A673 (cell line): ENCODE data around the gene SRSF2. TPM values are rescaled to one million over a fixed set of nuclear protein-coding genes. Genes with fewer than 3 reads are reported as not detected.

ENCODE experiments used
- BruUV-seq: library from RNA; stranded (reverse); fragments of 400-500 nt; replicated peaks from 2 replicates; lab custom pipeline; 2021; lab: Mats Ljungman, UMichigan
- CTCF ChIA-PET: fragments of 300-600 bp; sonication (Branson Sonifier 250); formaldehyde crosslinking; loops from one replicate; lab custom pipeline; 2022; ENCODE audit warnings: antibody characterized with exemption; lab: Charles Lee
- POLR2A ChIA-PET: fragments of 300-600 bp; sonication (Branson Sonifier 250); formaldehyde crosslinking; loops from one replicate; lab custom pipeline; 2022; ENCODE audit warnings: antibody characterized with exemption; ENCODE audit not compliant: low non-redundant PET; lab: Charles Lee
- DNase-seq: peaks from one replicate; pipeline ENCODE4 v3.0.0-alpha.2; 2015; ENCODE audit warnings: low spot score
- H3K27ac ChIP-seq: fragments of 200-600 bp; sonication (generic); 2 replicates; pipeline ENCODE4 v1.5.1; 2016; ENCODE audit warnings: mixed run types, low read depth, mild to moderate bottlenecking, mixed read lengths, antibody characterized with exemption, low read length; ENCODE audit not compliant: poor library complexity, severe bottlenecking
- H3K27me3 ChIP-seq: fragments of 200-600 bp; sonication (generic); replicated peaks from 2 replicates; pipeline ENCODE4 v1.6.1; 2017; ENCODE audit warnings: mixed run types, low read depth, mild to moderate bottlenecking, mixed read lengths, antibody characterized with exemption, low read length; ENCODE audit not compliant: insufficient read depth, poor library complexity
- H3K36me3 ChIP-seq: fragments of 200-600 bp; sonication (generic); 2 replicates; pipeline ENCODE4 v1.6.1; 2016; ENCODE audit warnings: mixed run types, mild to moderate bottlenecking, mixed read lengths, antibody characterized with exemption, low read length; ENCODE audit not compliant: insufficient read depth, poor library complexity, severe bottlenecking
- H3K4me1 ChIP-seq: fragments of 200-600 bp; sonication (generic); 2 replicates; pipeline ENCODE4 v1.6.1; 2017; ENCODE audit warnings: mixed run types, mild to moderate bottlenecking, mixed read lengths, antibody characterized with exemption, low read length; ENCODE audit not compliant: insufficient read depth, poor library complexity, severe bottlenecking
- H3K4me3 ChIP-seq: fragments of 200-600 bp; sonication (generic); 2 replicates; pipeline ENCODE4 v1.5.1; 2016; ENCODE audit warnings: low read depth, mixed run types, mild to moderate bottlenecking, mixed read lengths, low read length; ENCODE audit not compliant: poor library complexity, severe bottlenecking
- H3K9me3 ChIP-seq: fragments of 200-600 bp; sonication (generic); 2 replicates; pipeline ENCODE4 v1.6.1; 2016; ENCODE audit warnings: mixed run types, low read depth, mild to moderate bottlenecking, mixed read lengths, antibody characterized with exemption, low read length; ENCODE audit not compliant: poor library complexity, severe bottlenecking
- CTCF ChIP-seq: fragments of 300-800, 200-600 bp; sonication (generic); conservative IDR thresholded peaks from 2 replicates; pipeline ENCODE4 v1.5.1; 2017; ENCODE audit warnings: low read depth, mild to moderate bottlenecking, antibody characterized with exemption, low read length, moderate library complexity, mixed read lengths
- EZH2 ChIP-seq: fragments of 200-600 bp; sonication (generic); IDR thresholded peaks from 2 replicates; pipeline ENCODE4 v1.6.1; 2017; ENCODE audit warnings: borderline replicate concordance, low read depth, mild to moderate bottlenecking, mixed read lengths, antibody characterized with exemption, low read length; ENCODE audit not compliant: poor library complexity, severe bottlenecking
- intact Hi-C: fragments of 100-400 bp; cut with micrococcal nuclease; formaldehyde crosslinking; loops from one replicate; pipeline ENCODE4 v1.10.0; 2022; ENCODE audit not compliant: unreplicated experiment
- total RNA-seq: library from RNA; stranded (reverse); gene quantifications from 2 replicates; pipeline ENCODE4 v1.2.3, GENCODE V29; 2021

Gene SRSF2
- total RNA-seq, 1 experiment from 2014 or later = 406 TPM

GRCh38 chr17:76727745-76728456 lies 9.2 kb downstream of the SRSF2 start:
- no TSS peak for BruUV-seq
- Histone ChIP-seq H3K27me3 (no peaks in the 10 kb centered on the region), H3K4me3 (peak overlapping the region; percentile 98), H3K27ac (peak overlapping the region; percentile 99), H3K36me3 (peaks cover 52% of the 10 kb centered on the region), H3K9me3 (no peaks in the 10 kb centered on the region), H3K4me1 (peaks cover 18% of the 10 kb centered on the region)
- no peak for DNase-seq
- POLR2A ChIA-PET = interaction anchor here (1.2 kb wide), 1 partner anchor 9 kb away, joined by 3 read pairs; no protein-coding TSS in a partner anchor
- CTCF ChIA-PET = no interaction called here
- intact Hi-C loops = no loop called here
- TF ChIP-seq CTCF (no peak), EZH2 (no peak)

- peaks cover 51% of the 10 kb centered on the region for H3K36me3 ChIP-seq
- peak; percentile 69 for DNase-seq
- H3K27ac ChIP-seq = peak within 1 kb of the TSS; percentile 99
- BruUV-seq = TSS peak; percentile 72
- H3K27me3 ChIP-seq = no peaks in the 10 kb centered on the region
- TF ChIP-seq CTCF (peak; percentile 71), EZH2 (no peak)
- H3K9me3 ChIP-seq = no peaks in the 10 kb centered on the region
- intact Hi-C loops = no loop called here
- ChIA-PET POLR2A (interaction anchor here (0.6 to 1.2 kb wide), 2 partner anchors 10 to 56 kb away, joined by 3 read pairs; no protein-coding TSS in a partner anchor), CTCF (no interaction called here)
- peak within 1 kb of the TSS; percentile 98 for H3K4me3 ChIP-seq
- H3K4me1 ChIP-seq = peaks cover 14% of the 10 kb centered on the region
Observed at GRCh38 chr17:76726776-76727718, 10.1 kb downstream of the SRSF2 start, which contains the start of gene METTL23. Gene METTL23 (plus strand): TSS chr17:76726839. CDS start chr17:76729711, 2,872 bp downstream.

- DNase-seq = peak; percentile 98
- H3K36me3 ChIP-seq = peaks cover 51% of the 10 kb centered on the region
- no peaks in the 10 kb centered on the region for H3K27me3 ChIP-seq
- ChIA-PET CTCF (no interaction called here), POLR2A (interaction anchor here (0.6 kb wide), 1 partner anchor 55 kb away, joined by 3 read pairs; no protein-coding TSS in a partner anchor)
- no peaks in the 10 kb centered on the region for H3K9me3 ChIP-seq
- no peak for TF ChIP-seq CTCF
- TF ChIP-seq EZH2 = no peak
- peaks cover 14% of the 10 kb centered on the region for H3K4me1 ChIP-seq
- peak within 1 kb of the TSS; percentile 98 for H3K4me3 ChIP-seq
- peak within 1 kb of the TSS; percentile 99 for H3K27ac ChIP-seq
- BruUV-seq = TSS peak; percentile 78
- intact Hi-C loops = no loop called here
Observed at GRCh38 chr17:76726231-76726775, 10.8 kb downstream of the SRSF2 start, which contains the start of gene JMJD6. Gene JMJD6 (minus strand): TSS chr17:76726606. CDS start chr17:76726475, 131 bp downstream.
